Natural killer cell (primary cell): ENCODE results near the gene PDE10A. TPM values are rescaled to one million over a fixed set of nuclear protein-coding genes. Genes with fewer than 3 reads are reported as not detected.

ENCODE experiments used
- ATAC-seq, 3 donors: fragments of 150-1000 bp in 2 of 3; fragments of 200-7000 bp in 1 of 3; cut with Tn5 transposase; 1 replicate in 1 of 3; 2 replicates in 2 of 3; pipeline ENCODE4 v1.10.0; 2021; ENCODE audit warnings: mild to moderate bottlenecking in 2 of 3, moderate library complexity in 2 of 3
- DNase-seq, 2 donors: peaks; one replicate each; pipeline versions ENCODE4 v3.0.0 to v3.0.0-alpha.2; 2013 to 2021; ENCODE audit warnings: mixed read lengths in 1 of 2
- H3K27ac ChIP-seq: one replicate; pipeline ENCODE4 v1.5.1; 2013; ENCODE audit warnings: mild to moderate bottlenecking, low read length
- H3K27me3 ChIP-seq: one replicate; pipeline ENCODE4 v1.6.1; 2013; ENCODE audit warnings: low read length; ENCODE audit not compliant: control insufficient read depth, insufficient read depth
- H3K36me3 ChIP-seq: one replicate; pipeline ENCODE4 v1.6.1; 2013; ENCODE audit warnings: low read length; ENCODE audit not compliant: control insufficient read depth, insufficient read depth
- H3K4me1 ChIP-seq: one replicate; pipeline ENCODE4 v1.6.1; 2013; ENCODE audit warnings: low read length; ENCODE audit not compliant: control insufficient read depth, insufficient read depth
- H3K4me3 ChIP-seq: one replicate; pipeline ENCODE4 v1.5.1; 2013; ENCODE audit warnings: low read length
- H3K9me3 ChIP-seq: one replicate; pipeline ENCODE4 v1.6.1; 2013; ENCODE audit warnings: low read length; ENCODE audit not compliant: control insufficient read depth, insufficient read depth
- H3K27ac Mint-ChIP-seq, 2 donors: one replicate each; pipeline ENCODE4 v1.8.0; 2022; ENCODE audit warnings: mild to moderate bottlenecking in 2 of 2, mixed read lengths in 2 of 2, moderate library complexity in 1 of 2
- H3K27me3 Mint-ChIP-seq, 2 donors: one replicate each; pipeline ENCODE4 v1.8.0; 2022; ENCODE audit warnings: low read depth in 2 of 2, mixed read lengths in 2 of 2
- H3K36me3 Mint-ChIP-seq: one replicate; pipeline ENCODE4 v1.8.0; 2022; ENCODE audit warnings: mixed read lengths
- H3K4me1 Mint-ChIP-seq, 2 donors: one replicate each; pipeline ENCODE4 v1.8.0; 2022; ENCODE audit warnings: mixed read lengths in 2 of 2
- H3K4me3 Mint-ChIP-seq: one replicate; pipeline ENCODE4 v1.8.0; 2022; ENCODE audit warnings: mild to moderate bottlenecking, moderate library complexity, mixed read lengths
- H3K9me3 Mint-ChIP-seq, 2 donors: one replicate each; pipeline ENCODE4 v1.8.0; 2022; ENCODE audit warnings: mixed read lengths in 2 of 2
- WGBS: methylation state at CpG from one replicate; pipeline ENCODE4 v1.1.7; 2013; ENCODE audit warnings: missing lambda C conversion rate; ENCODE audit not compliant: insufficient coverage; 5-methylcytosine and 5-hydroxymethylcytosine counted together
- intact Hi-C: fragments of 100-400 bp; cut with micrococcal nuclease; formaldehyde crosslinking; loops from one replicate; pipeline ENCODE4 v1.14.2; 2022
- total RNA-seq, 4 donors: library from RNA; stranded (reverse); fragments of 120-200 nt in 1 of 4; gene quantifications; one replicate each; pipeline versions ENCODE4 v1.2.3 to v1.2.4, GENCODE V29; 2013 to 2022
- TF ChIP-seq, protein P1 (sequence below): fragments of 200-600 bp; IDR thresholded peaks from one replicate; pipeline ENCODE4 v1.8.0; 2022; ENCODE audit warnings: antibody characterized with exemption

The PDE10A gene
- total RNA-seq, 3 donors from 2014 or later (not counting 1 experiment from before 2014, with no cell fraction given) = not detected

GRCh38 chr6:165680975-165681374 lies 17.9 kb upstream of the PDE10A start:
- Histone ChIP-seq H3K9me3 (no peaks in the 10 kb centered on the region), H3K27ac (no peak overlapping the region), H3K4me1 (no peaks in the 10 kb centered on the region), H3K36me3 (no peaks in the 10 kb centered on the region), H3K27me3 (no peaks in the 10 kb centered on the region), H3K4me3 (no peak overlapping the region)
- Mint-ChIP-seq H3K4me1 (no peaks in the 10 kb centered on the region), H3K27me3 (no peaks in the 10 kb centered on the region), H3K9me3 (peaks cover 3 to 7% of the 10 kb centered on the region in 2 donors), H3K36me3 (no peaks in the 10 kb centered on the region), H3K4me3 (no peak overlapping the region), H3K27ac (no peak overlapping the region)
- DNase-seq = no peak
- TF ChIP-seq, protein P1, sequence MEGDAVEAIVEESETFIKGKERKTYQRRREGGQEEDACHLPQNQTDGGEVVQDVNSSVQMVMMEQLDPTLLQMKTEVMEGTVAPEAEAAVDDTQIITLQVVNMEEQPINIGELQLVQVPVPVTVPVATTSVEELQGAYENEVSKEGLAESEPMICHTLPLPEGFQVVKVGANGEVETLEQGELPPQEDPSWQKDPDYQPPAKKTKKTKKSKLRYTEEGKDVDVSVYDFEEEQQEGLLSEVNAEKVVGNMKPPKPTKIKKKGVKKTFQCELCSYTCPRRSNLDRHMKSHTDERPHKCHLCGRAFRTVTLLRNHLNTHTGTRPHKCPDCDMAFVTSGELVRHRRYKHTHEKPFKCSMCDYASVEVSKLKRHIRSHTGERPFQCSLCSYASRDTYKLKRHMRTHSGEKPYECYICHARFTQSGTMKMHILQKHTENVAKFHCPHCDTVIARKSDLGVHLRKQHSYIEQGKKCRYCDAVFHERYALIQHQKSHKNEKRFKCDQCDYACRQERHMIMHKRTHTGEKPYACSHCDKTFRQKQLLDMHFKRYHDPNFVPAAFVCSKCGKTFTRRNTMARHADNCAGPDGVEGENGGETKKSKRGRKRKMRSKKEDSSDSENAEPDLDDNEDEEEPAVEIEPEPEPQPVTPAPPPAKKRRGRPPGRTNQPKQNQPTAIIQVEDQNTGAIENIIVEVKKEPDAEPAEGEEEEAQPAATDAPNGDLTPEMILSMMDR = no peak
- 87% methylated on average over 3 of the region's 5 CpGs for WGBS
- intact Hi-C loops = no loop called here
- no peak for ATAC-seq

GRCh38 chr6:165679326-165679725 lies 16.3 kb upstream of the PDE10A start:
- no peaks in the 10 kb centered on the region for H3K4me1 Mint-ChIP-seq
- no peaks in the 10 kb centered on the region for H3K27me3 ChIP-seq
- TF ChIP-seq, protein P1 = no peak
- no peak overlapping the region for H3K27ac Mint-ChIP-seq
- H3K4me1 ChIP-seq = no peaks in the 10 kb centered on the region
- H3K36me3 ChIP-seq = no peaks in the 10 kb centered on the region
- WGBS = 86% methylated on average over 10 of the region's 10 CpGs
- H3K36me3 Mint-ChIP-seq = no peaks in the 10 kb centered on the region
- DNase-seq (no peak), ATAC-seq (no peak)
- peaks cover 3 to 7% of the 10 kb centered on the region in 2 donors for H3K9me3 Mint-ChIP-seq
- H3K27ac ChIP-seq = no peak overlapping the region
- intact Hi-C loops = no loop called here
- no peaks in the 10 kb centered on the region for H3K27me3 Mint-ChIP-seq
- H3K9me3 ChIP-seq = no peaks in the 10 kb centered on the region
- no peak overlapping the region for H3K4me3 Mint-ChIP-seq
- no peak overlapping the region for H3K4me3 ChIP-seq

GRCh38 chr6:165678904-165679303 lies 15.9 kb upstream of the PDE10A start:
- H3K4me1 ChIP-seq = no peaks in the 10 kb centered on the region
- no peak overlapping the region for H3K4me3 ChIP-seq
- Mint-ChIP-seq H3K4me1 (no peaks in the 10 kb centered on the region), H3K27me3 (no peaks in the 10 kb centered on the region), H3K36me3 (no peaks in the 10 kb centered on the region), H3K27ac (no peak overlapping the region), H3K4me3 (no peak overlapping the region), H3K9me3 (peaks cover 1 to 5% of the 10 kb centered on the region in 2 donors)
- TF ChIP-seq, protein P1 = no peak
- H3K9me3 ChIP-seq = no peaks in the 10 kb centered on the region
- no peaks in the 10 kb centered on the region for H3K27me3 ChIP-seq
- no peaks in the 10 kb centered on the region for H3K36me3 ChIP-seq
- intact Hi-C loops = no loop called here
- DNase-seq = no peak
- WGBS = 87% methylated on average over 3 of the region's 4 CpGs
- no peak for ATAC-seq
- no peak overlapping the region for H3K27ac ChIP-seq

GRCh38 chr6:165678429-165678828 lies 15.4 kb upstream of the PDE10A start:
- no peaks in the 10 kb centered on the region for H3K4me1 ChIP-seq
- 97% methylated on average over 10 of the region's 10 CpGs for WGBS
- no peak for DNase-seq
- Mint-ChIP-seq H3K27me3 (no peaks in the 10 kb centered on the region), H3K4me3 (no peak overlapping the region), H3K9me3 (peaks cover 0 to 5% of the 10 kb centered on the region in 2 donors), H3K4me1 (no peaks in the 10 kb centered on the region), H3K27ac (no peak overlapping the region), H3K36me3 (no peaks in the 10 kb centered on the region)
- H3K9me3 ChIP-seq = no peaks in the 10 kb centered on the region
- no peak overlapping the region for H3K4me3 ChIP-seq
- H3K36me3 ChIP-seq = no peaks in the 10 kb centered on the region
- H3K27me3 ChIP-seq = no peaks in the 10 kb centered on the region
- TF ChIP-seq, protein P1 = no peak
- ATAC-seq = no peak
- H3K27ac ChIP-seq = no peak overlapping the region
- intact Hi-C loops = no loop called here
